HCEC 1CT (cell line): Measurements from ENCODE around the gene CAPZA2.
"Not testable (repeated sequence)": the region's sequence is repeated elsewhere in the genome, so short reads cannot be mapped to it uniquely, and the experiment has no call there.

Source experiments
- DNase-seq: peaks from one replicate; pipeline ENCODE4 v3.0.0-alpha.2; 2017

CAPZA2 gene

GRCh38 chr7:116955801-116956476, 93.6 kb downstream of the CAPZA2 start:
- no peak for DNase-seq

- no peak for DNase-seq
Observed at GRCh38 chr7:116956477-116956804, 94.1 kb downstream of the CAPZA2 start.

- DNase-seq, result no peak
Observed at GRCh38 chr7:116957874-116958273, 95.5 kb downstream of the CAPZA2 start.

- DNase-seq, result not testable (repeated sequence)
Observed at GRCh38 chr7:116961966-116962673, 99.7 kb downstream of the CAPZA2 start.

GRCh38 chr7:116963234-116963633, 100.8 kb downstream of the CAPZA2 start:
- no peak for DNase-seq

DNA sequence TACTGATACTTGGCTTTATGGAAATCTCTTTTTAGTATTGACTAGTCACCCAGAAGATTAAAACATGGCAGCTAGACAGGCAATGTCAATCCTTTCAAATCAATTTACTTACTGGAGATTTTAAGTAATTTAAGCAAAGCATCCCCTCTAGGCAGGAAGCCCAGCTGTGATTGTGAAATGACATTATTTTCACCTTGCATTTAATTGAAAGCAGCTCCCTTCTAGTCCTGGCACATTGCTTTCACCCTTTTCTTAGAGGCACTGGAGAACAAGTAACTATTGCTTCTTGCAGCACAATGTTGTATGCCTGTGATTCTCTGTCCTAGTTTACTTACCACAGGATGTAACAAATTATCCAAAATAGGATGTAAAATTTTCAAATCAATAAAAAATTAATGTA, 104.2 kb downstream of the CAPZA2 start:
- no peak for DNase-seq

- DNase-seq, result no peak
Observed at GRCh38 chr7:116967254-116967922, 105.0 kb downstream of the CAPZA2 start.

GRCh38 chr7:116967983-116968382, 105.6 kb downstream of the CAPZA2 start:
- DNase-seq, result no peak

DNA sequence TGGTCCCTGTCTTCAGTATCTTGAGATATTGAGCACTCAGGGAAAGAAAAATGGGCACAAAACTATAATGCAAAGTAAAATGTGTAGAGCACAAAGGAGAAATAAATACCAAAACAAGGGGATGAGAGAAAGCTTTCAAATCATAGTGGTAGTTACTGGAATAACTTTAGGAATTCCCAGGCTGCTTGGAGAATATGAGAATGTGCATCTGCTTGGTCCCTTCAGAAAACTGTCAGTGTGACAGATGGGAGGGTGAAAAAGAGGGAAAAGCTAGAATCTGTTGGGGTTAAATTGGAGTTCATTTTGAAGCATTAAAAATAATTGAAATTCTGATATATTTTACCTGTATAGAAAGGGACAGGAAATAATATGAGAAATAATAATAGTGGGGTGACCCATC, 106.2 kb downstream of the CAPZA2 start:
- no peak for DNase-seq

DNA sequence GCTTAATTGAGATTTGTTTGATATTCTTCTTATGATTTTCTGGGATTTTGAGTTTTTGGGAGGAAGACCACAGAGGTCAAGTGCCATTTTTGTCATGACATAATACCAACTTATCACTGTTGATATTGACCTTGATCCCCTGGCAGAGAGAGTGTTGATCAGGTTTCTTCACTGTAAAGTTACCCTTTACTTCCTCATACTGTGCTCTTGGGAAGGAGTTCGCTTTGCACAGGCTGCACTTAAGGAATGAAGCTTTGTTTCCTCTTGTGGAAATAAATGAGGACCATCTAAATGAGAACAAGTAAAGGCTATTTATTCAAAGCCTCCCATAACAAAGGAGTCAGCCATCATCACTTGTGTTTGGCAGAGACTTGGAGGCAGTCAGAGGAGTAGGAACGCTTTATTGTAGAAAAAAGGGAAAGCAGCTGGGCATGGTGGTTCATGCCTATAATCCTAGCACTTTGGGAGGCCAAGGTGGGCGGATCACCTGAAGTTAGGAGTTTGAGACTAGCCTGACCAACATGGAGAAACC, 107.0 kb downstream of the CAPZA2 start:
- no peak for DNase-seq

DNA sequence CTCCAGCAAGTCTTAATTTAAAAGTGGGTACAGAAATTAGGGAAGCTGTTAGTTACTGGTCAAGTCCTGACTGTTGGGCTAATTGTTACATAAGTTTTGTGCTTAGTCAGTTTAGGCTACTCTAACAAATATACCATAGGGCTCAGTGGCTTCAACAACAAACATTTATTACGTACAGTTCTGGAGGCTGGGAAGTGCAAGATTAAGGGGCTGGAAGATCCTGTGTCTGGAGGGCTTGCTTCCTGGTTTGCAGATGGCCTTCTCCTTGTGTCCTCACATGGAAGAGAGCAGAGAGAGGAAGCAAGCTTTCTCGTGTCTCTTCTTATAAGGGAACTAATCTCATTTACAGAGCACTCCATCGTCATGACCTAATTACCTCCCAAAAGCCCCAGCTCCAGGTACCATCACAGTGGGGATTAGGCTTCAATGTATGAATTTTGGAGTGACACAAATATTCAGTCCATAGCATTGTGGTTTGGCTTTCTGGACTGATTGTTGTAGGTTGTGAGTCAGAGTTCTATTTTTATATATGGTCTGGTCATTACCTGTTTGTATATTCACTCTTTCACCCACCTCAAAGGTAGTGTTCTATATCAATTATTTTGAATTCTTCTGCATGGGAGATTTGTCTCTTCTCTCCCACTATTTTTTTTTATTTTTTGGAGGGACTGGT, 108.0 kb downstream of the CAPZA2 start:
- DNase-seq, result no peak

DNA sequence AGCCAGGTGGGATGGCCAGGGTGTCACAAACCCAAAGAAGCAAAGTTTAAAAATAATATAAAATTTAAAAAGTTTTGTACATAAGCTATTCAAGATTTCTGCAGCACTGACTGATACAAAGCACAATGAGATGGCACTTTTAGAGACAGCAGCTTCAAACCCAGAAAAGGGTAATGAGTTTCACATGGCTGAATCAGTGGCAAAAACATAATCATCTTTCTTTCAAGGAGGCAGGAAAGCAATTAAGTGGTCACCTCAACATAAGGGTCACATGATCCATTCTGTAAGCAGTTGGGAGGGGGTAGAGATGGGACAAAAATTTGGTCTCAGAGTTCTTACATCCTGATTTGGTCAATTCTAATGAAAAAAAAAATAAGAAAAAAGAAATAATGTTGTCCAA, 108.8 kb downstream of the CAPZA2 start:
- DNase-seq, result not testable (repeated sequence)
